OCI-LY3 (cell line): ENCODE results near the gene PAX9.

ENCODE experiments used
- EZH2phosphoT487 ChIP-seq: fragments of 200-600 bp; shearing (Covaris generic); IDR thresholded peaks from 2 replicates; pipeline ENCODE4 v1.6.1; 2018; ENCODE audit warnings: antibody characterized with exemption, mixed run types, low read depth
- TF ChIP-seq, protein P1 (sequence below): fragments of 200-600, 300-600 bp; sonication (generic); IDR thresholded peaks from 2 replicates; pipeline ENCODE4 v1.5.1; 2014; ENCODE audit warnings: antibody characterized with exemption, low read length, low read depth

DNA sequence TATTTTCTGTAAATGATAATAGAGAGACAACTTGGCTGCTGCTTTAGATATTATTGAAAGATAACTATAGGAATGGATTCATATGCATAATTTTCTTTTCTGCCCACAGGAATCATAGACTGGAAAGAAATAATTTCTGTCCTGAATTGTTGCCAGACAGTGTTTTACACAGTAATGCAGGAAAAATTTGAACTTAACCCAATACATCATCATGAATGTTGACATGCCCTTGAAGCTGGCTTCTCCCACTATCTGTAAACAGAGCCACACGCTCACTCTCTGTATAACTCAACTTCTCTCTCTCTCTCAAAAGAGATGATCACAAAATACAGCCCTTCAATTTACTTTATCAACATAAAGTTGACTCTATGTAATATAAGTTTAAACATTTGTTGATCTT lies 56.6 kb downstream of the PAX9 start:
- TF ChIP-seq, protein P1, sequence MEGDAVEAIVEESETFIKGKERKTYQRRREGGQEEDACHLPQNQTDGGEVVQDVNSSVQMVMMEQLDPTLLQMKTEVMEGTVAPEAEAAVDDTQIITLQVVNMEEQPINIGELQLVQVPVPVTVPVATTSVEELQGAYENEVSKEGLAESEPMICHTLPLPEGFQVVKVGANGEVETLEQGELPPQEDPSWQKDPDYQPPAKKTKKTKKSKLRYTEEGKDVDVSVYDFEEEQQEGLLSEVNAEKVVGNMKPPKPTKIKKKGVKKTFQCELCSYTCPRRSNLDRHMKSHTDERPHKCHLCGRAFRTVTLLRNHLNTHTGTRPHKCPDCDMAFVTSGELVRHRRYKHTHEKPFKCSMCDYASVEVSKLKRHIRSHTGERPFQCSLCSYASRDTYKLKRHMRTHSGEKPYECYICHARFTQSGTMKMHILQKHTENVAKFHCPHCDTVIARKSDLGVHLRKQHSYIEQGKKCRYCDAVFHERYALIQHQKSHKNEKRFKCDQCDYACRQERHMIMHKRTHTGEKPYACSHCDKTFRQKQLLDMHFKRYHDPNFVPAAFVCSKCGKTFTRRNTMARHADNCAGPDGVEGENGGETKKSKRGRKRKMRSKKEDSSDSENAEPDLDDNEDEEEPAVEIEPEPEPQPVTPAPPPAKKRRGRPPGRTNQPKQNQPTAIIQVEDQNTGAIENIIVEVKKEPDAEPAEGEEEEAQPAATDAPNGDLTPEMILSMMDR: no peak
- TF ChIP-seq EZH2phosphoT487: no peak
